H1 (cell line): ENCODE data around the gene ANKRD40CL. TPM values are rescaled to one million over a fixed set of nuclear protein-coding genes. Genes with fewer than 3 reads are reported as not detected.

Source experiments
- CTCF ChIA-PET: fragments of 300-600 bp; sonication (Branson Sonifier 250); formaldehyde crosslinking; loops from one replicate; lab custom pipeline; 2021; ENCODE audit not compliant: partially characterized antibody; lab: Charles Lee
- POLR2A ChIA-PET: fragments of 300-600 bp; sonication (Branson Sonifier 250); formaldehyde crosslinking; loops from one replicate; lab custom pipeline; 2021; ENCODE audit warnings: inconsistent platforms; ENCODE audit not compliant: partially characterized antibody; lab: Charles Lee
- DNase-seq, 2 experiments: peaks; one replicate each; pipeline versions ENCODE4 v3.0.0 to v3.0.0-alpha.2; 2010 to 2022; ENCODE audit warnings: low spot score in 2 of 2, low read depth in 1 of 2, mixed read lengths in 1 of 2
- FAIRE-seq: peaks from 2 replicates; lab custom pipeline; 2011; peaks lifted over from hg19 to GRCh38; lab: Jason Lieb, UNC
- H2AFZ ChIP-seq: 2 replicates; pipeline ENCODE4 v1.8.1; 2012; ENCODE audit warnings: low read length, inconsistent platforms
- H2AK5ac ChIP-seq: 2 replicates; pipeline ENCODE4 v1.6.1; 2013; ENCODE audit warnings: low read depth, low read length
- H2BK120ac ChIP-seq: replicated peaks from 2 replicates; pipeline ENCODE3; 2013; ENCODE audit warnings: low read depth, low read length, inconsistent platforms
- H2BK12ac ChIP-seq: 2 replicates; pipeline ENCODE4 v1.6.1; 2013; ENCODE audit warnings: low read depth, low read length
- H2BK15ac ChIP-seq: 2 replicates; pipeline ENCODE4 v1.6.1; 2013; ENCODE audit warnings: low read length
- H2BK20ac ChIP-seq: 2 replicates; pipeline ENCODE4 v1.6.1; 2013; ENCODE audit warnings: low read length
- H2BK5ac ChIP-seq: 2 replicates; pipeline ENCODE4 v1.6.1; 2013; ENCODE audit warnings: low read depth, low read length
- H3K14ac ChIP-seq: 2 replicates; pipeline ENCODE4 v1.6.1; 2013; ENCODE audit warnings: inconsistent platforms; ENCODE audit not compliant: insufficient read length
- H3K18ac ChIP-seq: 2 replicates; pipeline ENCODE4 v1.6.1; 2013; ENCODE audit warnings: low read length; ENCODE audit errors: extremely low read depth
- H3K23ac ChIP-seq: 2 replicates; pipeline ENCODE4 v1.6.1; 2013; ENCODE audit warnings: inconsistent platforms; ENCODE audit not compliant: insufficient read length
- H3K23me2 ChIP-seq: 2 replicates; pipeline ENCODE4 v1.6.1; 2013; ENCODE audit warnings: low read depth, low read length
- H3K27ac ChIP-seq: 2 replicates; pipeline ENCODE4 v1.6.1; 2011; ENCODE audit warnings: low read depth, low read length, inconsistent platforms
- H3K27me3 ChIP-seq, 4 experiments: replicated peaks in 1 of 4; 1 replicate in 1 of 4; 2 replicates in 3 of 4; pipeline versions ENCODE4 v1.6.1 to v1.8.1; 2011 to 2013; ENCODE audit warnings: low read length in 3 of 4, mild to moderate bottlenecking in 3 of 4, inconsistent platforms in 2 of 4, mixed read lengths in 2 of 4, moderate library complexity in 1 of 4; ENCODE audit not compliant: control insufficient read depth in 3 of 4, insufficient read depth in 3 of 4; ENCODE audit errors: extremely low read depth in 1 of 4
- H3K36me3 ChIP-seq, 4 experiments: 2 replicates each; pipeline versions ENCODE4 v1.6.1 to v1.8.1; 2011 to 2013; ENCODE audit warnings: mild to moderate bottlenecking in 4 of 4, low read length in 3 of 4, moderate library complexity in 2 of 4, control low read depth in 1 of 4, inconsistent platforms in 1 of 4; ENCODE audit not compliant: insufficient read depth in 4 of 4, control insufficient read depth in 2 of 4
- H3K4ac ChIP-seq: replicated peaks from 2 replicates; pipeline ENCODE3; 2013; ENCODE audit warnings: low read length, low read depth, mixed read lengths, inconsistent platforms; ENCODE audit not compliant: insufficient read length
- H3K4me1 ChIP-seq, 4 experiments: replicated peaks in 1 of 4; 1 replicate in 1 of 4; 2 replicates in 3 of 4; pipeline versions ENCODE4 v1.6.1 to v1.8.1; 2011 to 2013; ENCODE audit warnings: low read length in 3 of 4, inconsistent platforms in 2 of 4, mixed read lengths in 1 of 4; ENCODE audit not compliant: insufficient read depth in 4 of 4, control insufficient read depth in 3 of 4
- H3K4me2 ChIP-seq, 2 experiments: 2 replicates each; pipeline versions ENCODE4 v1.6.1 to v1.8.1; 2011 to 2013; ENCODE audit warnings: low read depth in 2 of 2, low read length in 2 of 2, control low read depth in 1 of 2, inconsistent platforms in 1 of 2, mild to moderate bottlenecking in 1 of 2; ENCODE audit not compliant: insufficient read depth in 1 of 2
- H3K4me3 ChIP-seq, 4 experiments: fragments of 200-600, 300-600 bp in 1 of 4; sonication (generic), shearing (Covaris generic), sonication (Bioruptor Twin) in 1 of 4; 2 replicates each; pipeline versions ENCODE4 v1.5.1 to v1.8.1; 2011 to 2016; ENCODE audit warnings: low read length in 4 of 4, low read depth in 3 of 4, control low read depth in 2 of 4, inconsistent platforms in 2 of 4, mild to moderate bottlenecking in 2 of 4, mixed read lengths in 1 of 4, moderate library complexity in 1 of 4; ENCODE audit not compliant: insufficient read depth in 2 of 4; ENCODE audit errors: extremely low read depth in 1 of 4
- H3K56ac ChIP-seq: replicated peaks from 2 replicates; pipeline ENCODE3; 2013; ENCODE audit warnings: low read depth, mild to moderate bottlenecking, mixed read lengths, low read length, inconsistent platforms; ENCODE audit not compliant: insufficient read length
- H3K79me1 ChIP-seq: 2 replicates; pipeline ENCODE4 v1.6.1; 2013; ENCODE audit warnings: low read depth, low read length, control low read depth
- H3K79me2 ChIP-seq, 2 experiments: 2 replicates each; pipeline versions ENCODE4 v1.6.1 to v1.8.1; 2012 to 2013; ENCODE audit warnings: low read length in 2 of 2, mild to moderate bottlenecking in 2 of 2, inconsistent platforms in 1 of 2; ENCODE audit not compliant: insufficient read depth in 2 of 2, control insufficient read depth in 1 of 2
- H3K9ac ChIP-seq, 4 experiments: replicated peaks in 1 of 4; 1 replicate in 1 of 4; 2 replicates in 3 of 4; pipeline versions ENCODE4 v1.6.1 to v1.8.1; 2011 to 2013; ENCODE audit warnings: low read depth in 3 of 4, low read length in 3 of 4, control low read depth in 2 of 4, mild to moderate bottlenecking in 2 of 4, moderate library complexity in 2 of 4, inconsistent platforms in 1 of 4; ENCODE audit errors: extremely low read depth in 1 of 4
- H3K9me3 ChIP-seq, 2 experiments: 2 replicates each; pipeline versions ENCODE4 v1.6.1 to v1.8.1; 2012 to 2013; ENCODE audit warnings: mild to moderate bottlenecking in 2 of 2, moderate library complexity in 2 of 2, control low read depth in 1 of 2, inconsistent platforms in 1 of 2, low read depth in 1 of 2, low read length in 1 of 2, mixed read lengths in 1 of 2; ENCODE audit not compliant: insufficient read depth in 2 of 2
- H4K20me1 ChIP-seq, 2 experiments: replicated peaks in 1 of 2; 2 replicates each; pipeline versions ENCODE3 to v1.8.1; 2011 to 2013; ENCODE audit warnings: inconsistent platforms in 2 of 2, low read length in 2 of 2, mild to moderate bottlenecking in 1 of 2; ENCODE audit not compliant: insufficient read depth in 2 of 2, control insufficient read depth in 1 of 2
- H4K5ac ChIP-seq: 2 replicates; pipeline ENCODE4 v1.6.1; 2013; ENCODE audit warnings: low read length, low read depth, mixed read lengths, inconsistent platforms; ENCODE audit not compliant: insufficient read length
- H4K8ac ChIP-seq: 2 replicates; pipeline ENCODE4 v1.8.0; 2013; ENCODE audit warnings: mild to moderate bottlenecking, moderate library complexity, low read length, inconsistent platforms; ENCODE audit not compliant: insufficient read depth; ENCODE audit errors: extremely low read depth
- H4K91ac ChIP-seq: replicated peaks from 2 replicates; pipeline ENCODE3; 2013; ENCODE audit warnings: low read length, mixed read lengths, inconsistent platforms; ENCODE audit not compliant: insufficient read length
- ASH2L ChIP-seq: fragments of 200-600, 300-600 bp; sonication (generic); IDR thresholded peaks from one replicate; pipeline ENCODE4 v1.7.1; 2017; ENCODE audit warnings: low read length
- BCL11A ChIP-seq, 2 experiments: IDR thresholded peaks; one replicate each; pipeline ENCODE4 v1.6.1; 2011; ENCODE audit warnings: low read depth in 2 of 2, low read length in 2 of 2, mild to moderate bottlenecking in 2 of 2
- BRCA1 ChIP-seq: IDR thresholded peaks from 2 replicates; pipeline ENCODE4 v1.6.1; 2012; ENCODE audit warnings: low read depth, low read length, improper control_type of control experiment
- EP300 ChIP-seq, 2 experiments: IDR thresholded peaks; 1 replicate in 1 of 2; 2 replicates in 1 of 2; pipeline ENCODE4 v1.6.1; 2011 to 2012; ENCODE audit warnings: low read depth in 2 of 2, low read length in 2 of 2, mild to moderate bottlenecking in 2 of 2, borderline replicate concordance in 1 of 2, inconsistent platforms in 1 of 2, moderate library complexity in 1 of 2
- HDAC2 ChIP-seq, 2 experiments: fragments of 300-600 bp in 1 of 2; sonication (generic) in 1 of 2; IDR thresholded peaks; 2 replicates each; pipeline ENCODE4 v1.6.1; 2011 to 2012; ENCODE audit warnings: low read depth in 2 of 2, low read length in 2 of 2, mild to moderate bottlenecking in 2 of 2, moderate library complexity in 2 of 2, borderline replicate concordance in 1 of 2, inconsistent platforms in 1 of 2
- MAFK ChIP-seq: IDR thresholded peaks from 2 replicates; pipeline ENCODE4 v1.6.1; 2012; ENCODE audit warnings: low read depth, mild to moderate bottlenecking, improper control_type of control experiment, low read length
- POU5F1 ChIP-seq: IDR thresholded peaks from 2 replicates; pipeline ENCODE4 v1.6.1; 2011; ENCODE audit warnings: low read depth, mild to moderate bottlenecking, low read length, moderate library complexity
- RXRA ChIP-seq: IDR thresholded peaks from 2 replicates; pipeline ENCODE4 v1.6.1; 2011; ENCODE audit warnings: low read depth, mild to moderate bottlenecking, low read length, moderate library complexity; ENCODE audit not compliant: insufficient read depth
- TAF7 ChIP-seq: optimal IDR thresholded peaks from 2 replicates; pipeline ENCODE3; 2011; ENCODE audit warnings: low read depth, mild to moderate bottlenecking, inconsistent platforms, low read length, moderate library complexity, borderline replicate concordance
- WGBS, 2 experiments: shearing (Covaris generic) in 1 of 2; methylation state at CpG; one replicate each; pipeline versions ENCODE4 v1.1.6 to v1.1.7; 2013 to 2015; ENCODE audit warnings: low lambda C conversion rate in 2 of 2, mixed read lengths in 2 of 2, inconsistent platforms in 1 of 2, low coverage in 1 of 2, missing lambda C conversion rate in 1 of 2; ENCODE audit not compliant: insufficient replicate concordance in 2 of 2, insufficient coverage in 1 of 2, insufficient read length in 1 of 2; ENCODE audit errors: extremely low coverage in 1 of 2, missing lambda C conversion rate in 1 of 2; 5-methylcytosine and 5-hydroxymethylcytosine counted together
- polyA plus RNA-seq, 7 experiments: library from polyadenylated mRNA; depleted of rRNA in 3 of 7; stranded (reverse) in 5 of 7; unstranded in 2 of 7; fragments of >200 nt in 5 of 7; fragments of 200-250 nt in 2 of 7; gene quantifications; 1 replicate in 5 of 7; 2 replicates in 1 of 7; 4 replicates in 1 of 7; pipeline versions ENCODE4 v1.2.1 to v1.2.3, GENCODE V29; 2011 to 2013; ENCODE audit warnings: missing spikeins in 2 of 7, mixed read lengths in 2 of 7
- total RNA-seq: library from RNA; stranded (reverse); fragmentation: NEBNext Ultra II Directional; extraction: Animal tissue kit (Norgen Biotek cat#: 25700); gene quantifications from 2 replicates; pipeline ENCODE4 v1.2.1, GENCODE V29; 2021
- TF ChIP-seq, protein P1 (sequence below): IDR thresholded peaks from 2 replicates; pipeline ENCODE4 v1.6.1; 2012; ENCODE audit warnings: low read length, inconsistent platforms

Gene ANKRD40CL
- total and polyA plus RNA-seq, 2 of the 8 experiments (the other 6 are each of a cell fraction or from before 2014, with no cell fraction given): not detected

DNA sequence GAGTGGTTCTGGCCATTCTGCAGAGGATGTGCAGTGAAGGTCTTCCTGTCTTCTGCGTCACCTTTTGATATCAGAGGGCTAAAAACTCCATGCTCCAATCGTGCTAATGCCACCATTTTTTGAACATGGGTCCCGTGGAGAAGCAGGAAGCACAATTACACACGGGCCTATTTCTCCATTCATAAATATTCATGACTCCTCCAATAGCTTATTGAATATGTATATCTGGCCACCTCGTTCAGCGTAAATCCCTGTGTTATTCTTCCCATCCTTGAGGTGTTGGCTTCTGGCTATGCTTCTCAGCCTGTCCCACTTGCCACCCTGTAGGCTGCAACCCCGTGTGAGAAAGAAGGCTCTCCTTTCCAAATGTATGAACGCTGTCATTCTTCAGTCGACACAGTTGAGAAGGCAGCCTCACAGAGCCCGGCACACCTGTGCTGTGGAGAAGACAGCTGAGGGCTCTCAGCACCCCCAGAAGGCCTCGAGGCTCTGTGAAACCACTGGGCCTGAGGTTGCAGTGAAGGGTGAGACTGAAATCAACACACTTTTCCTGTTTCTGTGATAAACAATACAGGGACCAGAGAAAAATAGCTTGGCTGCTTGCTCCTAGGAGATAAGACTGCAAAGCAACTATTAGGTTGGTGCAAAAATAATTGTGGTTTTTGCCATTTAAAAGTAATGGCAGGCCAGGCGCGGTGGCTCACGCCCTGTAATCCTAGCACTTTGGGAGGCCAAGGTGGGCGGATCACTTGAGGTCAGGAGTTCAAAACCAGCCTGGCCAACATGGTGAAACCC is 4.9 kb upstream of the ANKRD40CL start:
- ChIA-PET POLR2A (interaction anchor here (0.8 to 2.3 kb wide), 2 partner anchors 93 to 94 kb away, joined by 3 to 6 read pairs; partner anchors contain the start of gene TOB1), CTCF (interaction anchor here (1.0 to 9.3 kb wide), 7 partner anchors 8 to 115 kb away, joined by 3 to 63 read pairs (median 3); no protein-coding TSS in a partner anchor)
- H3K56ac ChIP-seq: no peak overlapping the region
- H3K23ac ChIP-seq: no peak overlapping the region
- no peaks in the 10 kb centered on the region for H4K20me1 ChIP-seq
- no peak overlapping the region for H3K18ac ChIP-seq
- no peak overlapping the region for H4K8ac ChIP-seq
- H3K36me3 ChIP-seq: no peaks in the 10 kb centered on the region
- no peak overlapping the region for H2BK120ac ChIP-seq
- H3K4me2 ChIP-seq: no peak overlapping the region; a peak in 1 of 4 replicates
- H4K91ac ChIP-seq: no peak overlapping the region
- no peak for DNase-seq
- no peak overlapping the region for H2BK20ac ChIP-seq
- H3K4me3 ChIP-seq: no peak overlapping the region
- no peak overlapping the region for H3K14ac ChIP-seq
- no peaks in the 10 kb centered on the region for H3K79me2 ChIP-seq
- no peak overlapping the region for H4K5ac ChIP-seq
- H3K4me1 ChIP-seq: no peaks in the 10 kb centered on the region
- H3K23me2 ChIP-seq: 0 out of 2 replicates have a peak, but pooled peaks cover 2% of the 10 kb centered on the region
- no peak overlapping the region for H2AK5ac ChIP-seq
- 83% methylated on average over 13 of the region's 15 CpGs; no CpG with 5 or more reads in 1 of the 2 experiments for WGBS, 2 experiments
- H2AFZ ChIP-seq: no peak overlapping the region
- H2BK15ac ChIP-seq: no peak overlapping the region
- no peaks in the 10 kb centered on the region for H3K9me3 ChIP-seq
- H3K4ac ChIP-seq: no peak overlapping the region
- no peak overlapping the region for H2BK5ac ChIP-seq
- H3K9ac ChIP-seq: peak overlapping the region in 1 of 4 experiments; percentile 11; a peak in 1 of 7 replicates
- no peak for FAIRE-seq
- H3K27me3 ChIP-seq: no peaks in the 10 kb centered on the region
- no peak overlapping the region for H3K27ac ChIP-seq
- no peak overlapping the region for H2BK12ac ChIP-seq
- no peaks in the 10 kb centered on the region for H3K79me1 ChIP-seq
- TF ChIP-seq, protein P1, sequence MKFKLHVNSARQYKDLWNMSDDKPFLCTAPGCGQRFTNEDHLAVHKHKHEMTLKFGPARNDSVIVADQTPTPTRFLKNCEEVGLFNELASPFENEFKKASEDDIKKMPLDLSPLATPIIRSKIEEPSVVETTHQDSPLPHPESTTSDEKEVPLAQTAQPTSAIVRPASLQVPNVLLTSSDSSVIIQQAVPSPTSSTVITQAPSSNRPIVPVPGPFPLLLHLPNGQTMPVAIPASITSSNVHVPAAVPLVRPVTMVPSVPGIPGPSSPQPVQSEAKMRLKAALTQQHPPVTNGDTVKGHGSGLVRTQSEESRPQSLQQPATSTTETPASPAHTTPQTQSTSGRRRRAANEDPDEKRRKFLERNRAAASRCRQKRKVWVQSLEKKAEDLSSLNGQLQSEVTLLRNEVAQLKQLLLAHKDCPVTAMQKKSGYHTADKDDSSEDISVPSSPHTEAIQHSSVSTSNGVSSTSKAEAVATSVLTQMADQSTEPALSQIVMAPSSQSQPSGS: no peak
- TF ChIP-seq POU5F1 (no peak), MAFK (no peak), BRCA1 (no peak), EP300 (IDR thresholded peaks at IDR 0.05; ENCODE audit: borderline replicate concordance in 1 of 2, low read depth in 2 of 2, low read length in 2 of 2) (no peak), ASH2L (no peak), TAF7 (no peak), BCL11A (IDR thresholded peaks at IDR 0.05; ENCODE audit: low read depth in 2 of 2, low read length in 2 of 2) (no peak), HDAC2 (IDR thresholded peaks at IDR 0.05; ENCODE audit: borderline replicate concordance in 1 of 2, low read depth in 2 of 2, low read length in 2 of 2) (no peak), RXRA (no peak)
